Loucy (cell line): ENCODE results near the gene OR6S1.

ENCODE experiments used
- CTCF ChIP-seq: fragments of 200-600 bp; sonication (generic); conservative IDR thresholded peaks from 2 replicates; pipeline ENCODE4 v1.5.1; 2014; ENCODE audit warnings: mild to moderate bottlenecking, antibody characterized with exemption, low read length
- EZH2phosphoT487 ChIP-seq: fragments of 200-600 bp; IDR thresholded peaks from 2 replicates; pipeline ENCODE4 v1.6.1; 2018; ENCODE audit warnings: antibody characterized with exemption, mild to moderate bottlenecking, moderate library complexity, borderline replicate concordance

DNA sequence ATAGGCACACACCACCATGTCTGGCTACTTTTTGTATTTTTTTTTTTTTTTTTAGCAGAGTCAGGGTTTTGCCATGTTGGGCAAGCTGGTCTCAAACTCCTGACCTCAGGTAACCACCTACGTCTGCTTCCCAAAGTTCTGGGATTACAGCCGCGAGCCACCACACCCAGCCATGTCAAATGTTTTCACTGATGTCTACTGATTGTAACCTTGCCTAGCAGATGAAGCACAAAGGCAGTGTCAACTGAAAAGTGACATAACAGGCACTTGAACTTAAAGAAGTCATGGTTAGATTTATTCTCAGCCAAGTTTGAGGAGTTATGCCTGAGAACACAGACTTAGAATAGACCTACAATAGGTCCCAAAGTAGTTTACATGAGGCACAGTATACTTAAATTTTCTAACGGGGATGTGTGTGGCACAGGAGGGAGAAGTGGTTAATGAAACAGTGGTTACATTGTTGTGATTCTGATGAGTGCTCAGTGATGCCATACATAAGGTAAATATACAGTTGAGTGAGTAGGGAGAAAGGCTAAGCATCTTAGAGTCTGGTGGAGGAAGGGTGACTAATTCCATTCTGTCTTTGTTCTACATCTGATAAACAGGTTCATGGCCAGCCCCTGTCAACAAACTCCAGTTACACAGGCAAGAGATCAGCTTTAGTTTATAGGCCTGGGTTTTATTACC lies 30.2 kb upstream of the OR6S1 start:
- TF ChIP-seq CTCF = no peak
- TF ChIP-seq EZH2phosphoT487 = no peak
